ENCODE measurements around the gene TRIM46. TPM values are rescaled to one million over a fixed set of nuclear protein-coding genes. Genes with fewer than 3 reads are reported as not detected.
"Not testable (repeated sequence)": the region's sequence is repeated elsewhere in the genome, so short reads cannot be mapped to it uniquely, and the experiment has no call there.

Gene TRIM46
- total RNA-seq, 5 donors from 2014 or later (not counting 1 experiment from before 2014, with no cell fraction given): 5.1 to 12.2 (median 9.8) TPM

- H3K9me3 ChIP-seq; H3K4me1 Mint-ChIP-seq; H3K36me3 Mint-ChIP-seq; H3K4me1 ChIP-seq (ENCODE audit: control insufficient read depth in 1 of 2, extremely low read depth in 1 of 2, insufficient read depth in 2 of 2, low read length in 2 of 2); H3K27ac Mint-ChIP-seq; POLR2A ChIA-PET; H3K27ac ChIP-seq (ENCODE audit: low read length); H3K4me3 Mint-ChIP-seq; ATAC-seq (replicated peaks in 1 of 4); H3K4me3 ChIP-seq (ENCODE audit: control insufficient read depth in 1 of 2, extremely low read depth in 1 of 2, low read length in 1 of 2); H3K27me3 Mint-ChIP-seq; H3K36me3 ChIP-seq (ENCODE audit: control insufficient read depth in 2 of 2, extremely low read depth in 1 of 2, insufficient read depth in 1 of 2, low read length in 1 of 2); DNase-seq; H3K9me3 Mint-ChIP-seq: not testable (repeated sequence)
- CTCF ChIA-PET: interaction anchor here in 1 of 2 donors (0.6 kb wide), 1 partner anchor 1069 kb away, joined by 4 read pairs; no protein-coding TSS in a partner anchor
- WGBS (ENCODE audit: insufficient coverage): no CpG with 5 or more reads among the region's 3 CpGs
- peaks cover 0 to 10% of the 10 kb centered on the region in 2 experiments for H3K27me3 ChIP-seq (replicated peaks in 1 of 2; ENCODE audit: control insufficient read depth in 2 of 2, extremely low read depth in 1 of 2, insufficient read depth in 2 of 2, low read length in 1 of 2)
Observed at GRCh38 chr1:155155996-155156643, 17.5 kb upstream of the TRIM46 start.

GRCh38 chr1:155158991-155159390, 14.7 kb upstream of the TRIM46 start:
- no peaks in the 10 kb centered on the region for H3K9me3 ChIP-seq
- no peaks in the 10 kb centered on the region for H3K27me3 ChIP-seq (replicated peaks in 1 of 2; ENCODE audit: control insufficient read depth in 2 of 2, extremely low read depth in 1 of 2, insufficient read depth in 2 of 2, low read length in 1 of 2)
- no peak overlapping the region for H3K27ac ChIP-seq (ENCODE audit: low read length)
- DNase-seq: no peak
- Mint-ChIP-seq H3K36me3 (no peaks in the 10 kb centered on the region), H3K27me3 (no peaks in the 10 kb centered on the region), H3K27ac (no peak overlapping the region), H3K9me3 (no peaks in the 10 kb centered on the region), H3K4me3 (no peak overlapping the region), H3K4me1 (no peaks in the 10 kb centered on the region)
- POLR2A ChIA-PET: no interaction called here
- CTCF ChIA-PET: no interaction called here
- no peaks in the 10 kb centered on the region for H3K36me3 ChIP-seq (ENCODE audit: control insufficient read depth in 2 of 2, extremely low read depth in 1 of 2, insufficient read depth in 1 of 2, low read length in 1 of 2)
- no peak for ATAC-seq (replicated peaks in 1 of 4)
- no peaks in the 10 kb centered on the region for H3K4me1 ChIP-seq (ENCODE audit: control insufficient read depth in 1 of 2, extremely low read depth in 1 of 2, insufficient read depth in 2 of 2, low read length in 2 of 2)
- WGBS (ENCODE audit: insufficient coverage): 83% methylated on average over 1 of the region's 1 CpG
- no peak overlapping the region for H3K4me3 ChIP-seq (ENCODE audit: control insufficient read depth in 1 of 2, extremely low read depth in 1 of 2, low read length in 1 of 2)

GRCh38 chr1:155160128-155160527, 13.5 kb upstream of the TRIM46 start:
- Mint-ChIP-seq H3K36me3 (no peaks in the 10 kb centered on the region), H3K9me3 (no peaks in the 10 kb centered on the region), H3K4me3 (no peak overlapping the region), H3K27ac (no peak overlapping the region), H3K27me3 (no peaks in the 10 kb centered on the region), H3K4me1 (no peaks in the 10 kb centered on the region)
- ChIA-PET POLR2A (no interaction called here), CTCF (no interaction called here)
- no peaks in the 10 kb centered on the region for H3K4me1 ChIP-seq (ENCODE audit: control insufficient read depth in 1 of 2, extremely low read depth in 1 of 2, insufficient read depth in 2 of 2, low read length in 2 of 2)
- no peak overlapping the region for H3K27ac ChIP-seq (ENCODE audit: low read length)
- no peak overlapping the region for H3K4me3 ChIP-seq (ENCODE audit: control insufficient read depth in 1 of 2, extremely low read depth in 1 of 2, low read length in 1 of 2)
- H3K36me3 ChIP-seq (ENCODE audit: control insufficient read depth in 2 of 2, extremely low read depth in 1 of 2, insufficient read depth in 1 of 2, low read length in 1 of 2): no peaks in the 10 kb centered on the region
- WGBS (ENCODE audit: insufficient coverage): 74% methylated on average over 6 of the region's 8 CpGs
- DNase-seq (no peak), ATAC-seq (replicated peaks in 1 of 4) (no peak)
- no peaks in the 10 kb centered on the region for H3K9me3 ChIP-seq
- H3K27me3 ChIP-seq (replicated peaks in 1 of 2; ENCODE audit: control insufficient read depth in 2 of 2, extremely low read depth in 1 of 2, insufficient read depth in 2 of 2, low read length in 1 of 2): no peaks in the 10 kb centered on the region

- H3K9me3 ChIP-seq; H3K4me1 Mint-ChIP-seq; H3K27me3 Mint-ChIP-seq; H3K27ac ChIP-seq (ENCODE audit: low read length); H3K9me3 Mint-ChIP-seq; ATAC-seq (replicated peaks in 1 of 4); H3K27ac Mint-ChIP-seq; H3K36me3 Mint-ChIP-seq; H3K4me3 ChIP-seq (ENCODE audit: control insufficient read depth in 1 of 2, extremely low read depth in 1 of 2, low read length in 1 of 2); H3K27me3 ChIP-seq (replicated peaks in 1 of 2; ENCODE audit: control insufficient read depth in 2 of 2, extremely low read depth in 1 of 2, insufficient read depth in 2 of 2, low read length in 1 of 2); H3K4me3 Mint-ChIP-seq; DNase-seq; H3K36me3 ChIP-seq (ENCODE audit: control insufficient read depth in 2 of 2, extremely low read depth in 1 of 2, insufficient read depth in 1 of 2, low read length in 1 of 2): not testable (repeated sequence)
- 96% methylated on average over 3 of the region's 6 CpGs for WGBS (ENCODE audit: insufficient coverage)
- H3K4me1 ChIP-seq (ENCODE audit: control insufficient read depth in 1 of 2, extremely low read depth in 1 of 2, insufficient read depth in 2 of 2, low read length in 2 of 2): peaks cover 6 to 11% of the 10 kb centered on the region in 2 experiments
- ChIA-PET CTCF (interaction anchor here in 1 of 2 donors (0.7 to 1.2 kb wide), 3 partner anchors 10 to 659 kb away, joined by 4 to 6 read pairs (median 4); partner anchors contain the start of gene KRTCAP2), POLR2A (interaction anchor here in 1 of 2 donors (0.7 kb wide), 1 partner anchor 409 kb away, joined by 9 read pairs; no protein-coding TSS in a partner anchor)
Observed at GRCh38 chr1:155162631-155163030, 11.0 kb upstream of the TRIM46 start.

GRCh38 chr1:155163785-155164184, 9.9 kb upstream of the TRIM46 start:
- DNase-seq; ATAC-seq (replicated peaks in 1 of 4); H3K27me3 Mint-ChIP-seq; H3K9me3 ChIP-seq; H3K36me3 Mint-ChIP-seq; POLR2A ChIA-PET; H3K4me3 ChIP-seq (ENCODE audit: control insufficient read depth in 1 of 2, extremely low read depth in 1 of 2, low read length in 1 of 2); H3K36me3 ChIP-seq (ENCODE audit: control insufficient read depth in 2 of 2, extremely low read depth in 1 of 2, insufficient read depth in 1 of 2, low read length in 1 of 2); H3K27ac ChIP-seq (ENCODE audit: low read length); H3K4me3 Mint-ChIP-seq; H3K27ac Mint-ChIP-seq; H3K9me3 Mint-ChIP-seq: not testable (repeated sequence)
- peaks cover 7 to 15% of the 10 kb centered on the region in 2 experiments for H3K4me1 ChIP-seq (ENCODE audit: control insufficient read depth in 1 of 2, extremely low read depth in 1 of 2, insufficient read depth in 2 of 2, low read length in 2 of 2)
- peaks cover 11 to 13% (median 12%) of the 10 kb centered on the region in 3 donors for H3K4me1 Mint-ChIP-seq
- CTCF ChIA-PET: interaction anchor here in 1 of 2 donors (0.9 kb wide), 1 partner anchor 68 kb away, joined by 3 read pairs; no protein-coding TSS in a partner anchor
- no CpG with 5 or more reads among the region's 4 CpGs for WGBS (ENCODE audit: insufficient coverage)
- peaks cover 0 to 11% of the 10 kb centered on the region in 2 experiments for H3K27me3 ChIP-seq (replicated peaks in 1 of 2; ENCODE audit: control insufficient read depth in 2 of 2, extremely low read depth in 1 of 2, insufficient read depth in 2 of 2, low read length in 1 of 2)

- peaks cover 13 to 17% (median 14%) of the 10 kb centered on the region in 3 donors for H3K4me1 Mint-ChIP-seq
- DNase-seq; H3K4me3 ChIP-seq (ENCODE audit: control insufficient read depth in 1 of 2, extremely low read depth in 1 of 2, low read length in 1 of 2); H3K4me3 Mint-ChIP-seq; H3K9me3 ChIP-seq; H3K27ac ChIP-seq (ENCODE audit: low read length); H3K9me3 Mint-ChIP-seq; ATAC-seq (replicated peaks in 1 of 4); H3K27me3 Mint-ChIP-seq; H3K36me3 Mint-ChIP-seq; H3K27ac Mint-ChIP-seq: not testable (repeated sequence)
- ChIA-PET CTCF (interaction anchor here (0.6 to 1.8 kb wide), 4 partner anchors 36 to 78 kb away, joined by 3 to 7 read pairs (median 5); no protein-coding TSS in a partner anchor), POLR2A (interaction anchor here in 1 of 2 donors (0.7 kb wide), 1 partner anchor 9 kb away, joined by 20 read pairs; the partner anchor contains the start of gene KRTCAP2)
- Histone ChIP-seq H3K36me3 (ENCODE audit: control insufficient read depth in 2 of 2, extremely low read depth in 1 of 2, insufficient read depth in 1 of 2, low read length in 1 of 2) (peaks cover 0 to 12% of the 10 kb centered on the region in 2 donors), H3K27me3 (replicated peaks in 1 of 2; ENCODE audit: control insufficient read depth in 2 of 2, extremely low read depth in 1 of 2, insufficient read depth in 2 of 2, low read length in 1 of 2) (peaks cover 0 to 11% of the 10 kb centered on the region in 2 experiments), H3K4me1 (ENCODE audit: control insufficient read depth in 1 of 2, extremely low read depth in 1 of 2, insufficient read depth in 2 of 2, low read length in 2 of 2) (peaks cover 7 to 15% of the 10 kb centered on the region in 2 experiments)
- no CpG with 5 or more reads among the region's 11 CpGs for WGBS (ENCODE audit: insufficient coverage)
Observed at GRCh38 chr1:155164625-155165024, 9.0 kb upstream of the TRIM46 start.

All from T-cell (primary cell).